ENCODE results near the gene RELA. TPM values are rescaled to one million over a fixed set of nuclear protein-coding genes. Genes with fewer than 3 reads are reported as not detected.

RELA gene
- total and polyA plus RNA-seq, 2 donors (not counting 1 experiment from before 2014, with no cell fraction given), result 124 to 154 TPM

Small RNA genes within 50 kb of the gene (small RNA-seq; reads per million reads assigned to genes)
- gene MIR4489 (ENCODE audit: insufficient read length, low read depth, low replicate concordance) (not detected), gene MIR4690 (ENCODE audit: insufficient read length, low read depth, low replicate concordance) (not detected), gene RN7SL309P (ENCODE audit: insufficient read length, low read depth, low replicate concordance) (not detected)

Other genes starting within 250 kb of the RELA start
- 1,620 and 1,642 TPM in 2 replicates for gene NEAT1, start 240.1 kb downstream of the RELA start, total RNA-seq
- gene NEAT1, start 240.1 kb downstream of the RELA start, polyA plus RNA-seq, result 66.7 and 127 TPM in 2 replicates
- gene MALAT1, start 163.9 kb downstream of the RELA start, total RNA-seq, result 32,417 and 34,445 TPM in 2 replicates
- 461 and 646 TPM in 2 replicates for gene MALAT1, start 163.9 kb downstream of the RELA start, polyA plus RNA-seq
- gene SCYL1, start 137.8 kb downstream of the RELA start, total RNA-seq, result 72.3 and 85.5 TPM in 2 replicates
- gene SCYL1, start 137.8 kb downstream of the RELA start, polyA plus RNA-seq, result 76.1 and 76.5 TPM in 2 replicates
- 69.0 and 69.7 TPM in 2 replicates for gene LTBP3, start 104.6 kb downstream of the RELA start, total RNA-seq
- 65.1 and 84.8 TPM in 2 replicates for gene LTBP3, start 104.6 kb downstream of the RELA start, polyA plus RNA-seq
- 22.1 and 24.0 TPM in 2 replicates for gene ZNRD2, start 92.4 kb downstream of the RELA start, total RNA-seq
- gene ZNRD2, start 92.4 kb downstream of the RELA start, polyA plus RNA-seq, result 98.0 and 112 TPM in 2 replicates
- gene FAM89B, start 90.4 kb downstream of the RELA start, total RNA-seq, result 29.7 and 30.4 TPM in 2 replicates
- 35.1 and 50.2 TPM in 2 replicates for gene FAM89B, start 90.4 kb downstream of the RELA start, polyA plus RNA-seq
- 202 and 224 TPM in 2 replicates for gene EHBP1L1, start 86.9 kb downstream of the RELA start, total RNA-seq
- 279 and 313 TPM in 2 replicates for gene EHBP1L1, start 86.9 kb downstream of the RELA start, polyA plus RNA-seq
- 3.5 and 3.9 TPM in 2 replicates for gene KCNK7, start 67.1 kb downstream of the RELA start, total RNA-seq
- gene KCNK7, start 67.1 kb downstream of the RELA start, polyA plus RNA-seq, result 2.2 and 5.8 TPM in 2 replicates
- 97.2 and 99.7 TPM in 2 replicates for gene MAP3K11, start 48.7 kb downstream of the RELA start, total RNA-seq
- 40.7 and 67.3 TPM in 2 replicates for gene MAP3K11, start 48.7 kb downstream of the RELA start, polyA plus RNA-seq
- gene PCNX3, start 47.1 kb downstream of the RELA start, total RNA-seq, result 61.4 and 61.5 TPM in 2 replicates
- 56.1 and 62.8 TPM in 2 replicates for gene PCNX3, start 47.1 kb downstream of the RELA start, polyA plus RNA-seq
- gene SIPA1, start 24.8 kb downstream of the RELA start, total RNA-seq, result 448 and 461 TPM in 2 replicates
- gene SIPA1, start 24.8 kb downstream of the RELA start, polyA plus RNA-seq, result 308 and 314 TPM in 2 replicates
- gene KAT5, start 49.3 kb upstream of the RELA start, total RNA-seq, result 134 and 142 TPM in 2 replicates
- 84.6 and 131 TPM in 2 replicates for gene KAT5, start 49.3 kb upstream of the RELA start, polyA plus RNA-seq
- 75.3 and 81.6 TPM in 2 replicates for gene RNASEH2C, start 57.9 kb upstream of the RELA start, total RNA-seq
- gene RNASEH2C, start 57.9 kb upstream of the RELA start, polyA plus RNA-seq, result 71.6 and 95.0 TPM in 2 replicates
- 25.2 and 26.3 TPM in 2 replicates for gene AP5B1, start 118.1 kb upstream of the RELA start, total RNA-seq
- 9.4 and 9.6 TPM in 2 replicates for gene AP5B1, start 118.1 kb upstream of the RELA start, polyA plus RNA-seq
- gene OVOL1, start 124.1 kb upstream of the RELA start, total RNA-seq, result 0.15 and 0.17 TPM in 2 replicates
- gene OVOL1, start 124.1 kb upstream of the RELA start, polyA plus RNA-seq, result 0.09 and 0.66 TPM in 2 replicates
- 0.34 and 0.57 TPM in 2 replicates for gene SNX32, start 171.0 kb upstream of the RELA start, total RNA-seq
- 0.89 and 8.8 TPM in 2 replicates for gene SNX32, start 171.0 kb upstream of the RELA start, polyA plus RNA-seq
- gene CFL1, start 195.3 kb upstream of the RELA start, total RNA-seq, result 439 and 455 TPM in 2 replicates
- 530 and 990 TPM in 2 replicates for gene CFL1, start 195.3 kb upstream of the RELA start, polyA plus RNA-seq
- 71.1 and 74.5 TPM in 2 replicates for gene MUS81, start 197.5 kb upstream of the RELA start, total RNA-seq
- gene MUS81, start 197.5 kb upstream of the RELA start, polyA plus RNA-seq, result 134 and 135 TPM in 2 replicates
- gene EFEMP2, start 209.9 kb upstream of the RELA start, total RNA-seq, result 9.5 and 11.7 TPM in 2 replicates
- 13.3 and 14.7 TPM in 2 replicates for gene EFEMP2, start 209.9 kb upstream of the RELA start, polyA plus RNA-seq
- 0.84 and 1.3 TPM in 2 replicates for gene CTSW, start 216.9 kb upstream of the RELA start, total RNA-seq
- 4.6 and 5.4 TPM in 2 replicates for gene CTSW, start 216.9 kb upstream of the RELA start, polyA plus RNA-seq
- gene FIBP, start 225.6 kb upstream of the RELA start, total RNA-seq, result 59.8 and 63.4 TPM in 2 replicates
- gene FIBP, start 225.6 kb upstream of the RELA start, polyA plus RNA-seq, result 94.9 and 128 TPM in 2 replicates
- 16.8 and 18.2 TPM in 2 replicates for gene CCDC85B, start 227.8 kb upstream of the RELA start, total RNA-seq
- 21.8 and 39.5 TPM in 2 replicates for gene CCDC85B, start 227.8 kb upstream of the RELA start, polyA plus RNA-seq
- gene FOSL1, start 237.5 kb upstream of the RELA start, total RNA-seq, result not detected in 2 replicates
- 2.3 and 4.8 TPM in 2 replicates for gene FOSL1, start 237.5 kb upstream of the RELA start, polyA plus RNA-seq

Data from B cell (primary cell).